Type B pancreatic cell (in vitro differentiated cells): ENCODE measurements around the gene NRIP1. TPM values are rescaled to one million over a fixed set of nuclear protein-coding genes. Genes with fewer than 3 reads are reported as not detected.

Experiments used
- DNase-seq: peaks from one replicate; pipeline ENCODE4 v3.0.0; 2021; ENCODE audit warnings: mixed read lengths; ENCODE audit not compliant: unreplicated experiment; ENCODE audit errors: extremely low spot score
- H3K27ac Mint-ChIP-seq: 2 replicates; pipeline ENCODE4 v1.8.0; 2021; ENCODE audit warnings: mild to moderate bottlenecking, mixed read lengths
- H3K27me3 Mint-ChIP-seq: 2 replicates; pipeline ENCODE4 v1.8.0; 2021; ENCODE audit warnings: mixed read lengths
- H3K36me3 Mint-ChIP-seq: 2 replicates; pipeline ENCODE4 v1.8.0; 2021; ENCODE audit warnings: mixed read lengths
- H3K4me1 Mint-ChIP-seq: one replicate; pipeline ENCODE4 v1.8.0; 2021; ENCODE audit warnings: mixed read lengths; ENCODE audit not compliant: unreplicated experiment
- H3K4me3 Mint-ChIP-seq: 2 replicates; pipeline ENCODE4 v1.8.0; 2021; ENCODE audit warnings: mild to moderate bottlenecking, mixed read lengths
- H3K9me3 Mint-ChIP-seq: 2 replicates; pipeline ENCODE4 v1.8.0; 2021; ENCODE audit warnings: mixed read lengths
- total RNA-seq: library from RNA; stranded (reverse); gene quantifications from 2 replicates; pipeline ENCODE4 v1.2.1, GENCODE V29; 2021; ENCODE audit warnings: low replicate concordance
- TF ChIP-seq, protein P1 (sequence below): fragments of 200-600 bp; sonication (generic); conservative IDR thresholded peaks from 2 replicates; pipeline ENCODE4 v1.5.0; 2021; ENCODE audit warnings: antibody characterized with exemption, mild to moderate bottlenecking

The NRIP1 gene
- total RNA-seq, 1 donor from 2014 or later: 88.6 TPM

DNA sequence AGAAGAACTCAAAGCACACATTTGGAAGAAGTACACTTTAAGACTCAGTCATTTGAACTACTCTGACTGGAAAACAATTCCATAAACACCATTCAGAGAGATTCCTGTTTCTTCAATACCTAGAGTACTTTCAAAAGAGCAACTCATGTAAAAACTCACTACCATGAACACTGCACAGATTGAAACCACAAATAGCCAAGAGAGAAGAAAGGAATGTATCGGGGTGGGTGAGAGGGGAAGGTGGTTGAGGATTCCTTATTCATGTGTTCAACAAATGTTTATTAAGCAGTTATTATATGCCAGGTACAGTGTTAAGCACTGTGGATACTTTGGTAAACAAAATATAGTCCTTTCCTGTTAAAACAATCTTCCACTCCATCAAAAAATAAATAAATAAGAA lies 64.7 kb downstream of the NRIP1 start:
- no peaks in the 10 kb centered on the region for H3K27me3 Mint-ChIP-seq
- no peak overlapping the region for H3K4me3 Mint-ChIP-seq
- H3K27ac Mint-ChIP-seq: no peak overlapping the region
- DNase-seq: no peak
- TF ChIP-seq, protein P1, sequence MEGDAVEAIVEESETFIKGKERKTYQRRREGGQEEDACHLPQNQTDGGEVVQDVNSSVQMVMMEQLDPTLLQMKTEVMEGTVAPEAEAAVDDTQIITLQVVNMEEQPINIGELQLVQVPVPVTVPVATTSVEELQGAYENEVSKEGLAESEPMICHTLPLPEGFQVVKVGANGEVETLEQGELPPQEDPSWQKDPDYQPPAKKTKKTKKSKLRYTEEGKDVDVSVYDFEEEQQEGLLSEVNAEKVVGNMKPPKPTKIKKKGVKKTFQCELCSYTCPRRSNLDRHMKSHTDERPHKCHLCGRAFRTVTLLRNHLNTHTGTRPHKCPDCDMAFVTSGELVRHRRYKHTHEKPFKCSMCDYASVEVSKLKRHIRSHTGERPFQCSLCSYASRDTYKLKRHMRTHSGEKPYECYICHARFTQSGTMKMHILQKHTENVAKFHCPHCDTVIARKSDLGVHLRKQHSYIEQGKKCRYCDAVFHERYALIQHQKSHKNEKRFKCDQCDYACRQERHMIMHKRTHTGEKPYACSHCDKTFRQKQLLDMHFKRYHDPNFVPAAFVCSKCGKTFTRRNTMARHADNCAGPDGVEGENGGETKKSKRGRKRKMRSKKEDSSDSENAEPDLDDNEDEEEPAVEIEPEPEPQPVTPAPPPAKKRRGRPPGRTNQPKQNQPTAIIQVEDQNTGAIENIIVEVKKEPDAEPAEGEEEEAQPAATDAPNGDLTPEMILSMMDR: no peak
- peaks cover 21% of the 10 kb centered on the region for H3K36me3 Mint-ChIP-seq
- H3K4me1 Mint-ChIP-seq: peaks cover 50% of the 10 kb centered on the region
- H3K9me3 Mint-ChIP-seq: no peaks in the 10 kb centered on the region

DNA sequence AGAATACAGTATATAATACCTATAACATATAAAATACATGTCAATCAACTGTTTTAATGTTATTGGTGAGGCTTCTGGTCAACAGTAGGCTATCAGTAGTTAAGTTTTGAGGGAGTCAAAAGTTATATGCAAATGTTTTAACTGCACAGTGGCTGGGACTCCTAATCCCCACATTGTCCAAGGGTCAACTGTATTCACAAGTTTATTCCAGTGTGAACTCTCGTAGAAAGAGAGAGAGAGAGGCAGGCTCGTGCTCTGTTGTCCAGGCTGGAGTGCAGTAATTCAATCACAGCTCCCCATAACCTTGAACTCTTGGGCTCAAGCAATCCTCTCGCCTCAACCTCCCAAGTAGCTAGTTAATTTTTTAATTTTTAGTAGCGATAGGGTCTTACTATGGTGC lies 66.0 kb downstream of the NRIP1 start:
- H3K4me1 Mint-ChIP-seq: peaks cover 37% of the 10 kb centered on the region
- H3K36me3 Mint-ChIP-seq: peaks cover 24% of the 10 kb centered on the region
- H3K4me3 Mint-ChIP-seq: no peak overlapping the region
- TF ChIP-seq, protein P1: no peak
- DNase-seq: no peak
- no peak overlapping the region for H3K27ac Mint-ChIP-seq
- H3K9me3 Mint-ChIP-seq: no peaks in the 10 kb centered on the region
- no peaks in the 10 kb centered on the region for H3K27me3 Mint-ChIP-seq

DNA sequence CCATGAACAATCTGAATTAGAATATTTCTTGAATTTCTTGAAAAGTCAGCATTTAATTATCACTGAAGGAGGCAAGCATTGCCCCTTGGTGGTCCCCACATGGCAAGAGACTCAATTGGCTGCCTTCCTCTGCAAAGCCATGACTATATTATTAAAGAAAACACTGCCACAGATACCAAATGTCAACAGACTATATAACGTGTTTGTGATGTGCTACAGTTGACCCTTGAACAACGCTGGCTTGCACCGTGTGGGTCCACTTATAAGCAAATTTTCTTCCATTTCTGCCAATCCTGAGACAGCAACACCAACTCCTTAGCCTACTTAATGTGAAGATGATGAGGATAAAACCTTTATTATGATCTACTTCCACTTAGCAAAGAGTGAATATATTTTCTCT lies 66.5 kb downstream of the NRIP1 start:
- Mint-ChIP-seq H3K4me1 (peaks cover 33% of the 10 kb centered on the region), H3K9me3 (no peaks in the 10 kb centered on the region), H3K4me3 (no peak overlapping the region), H3K36me3 (peaks cover 25% of the 10 kb centered on the region), H3K27ac (no peak overlapping the region), H3K27me3 (no peaks in the 10 kb centered on the region)
- DNase-seq: no peak
- TF ChIP-seq, protein P1: no peak

DNA sequence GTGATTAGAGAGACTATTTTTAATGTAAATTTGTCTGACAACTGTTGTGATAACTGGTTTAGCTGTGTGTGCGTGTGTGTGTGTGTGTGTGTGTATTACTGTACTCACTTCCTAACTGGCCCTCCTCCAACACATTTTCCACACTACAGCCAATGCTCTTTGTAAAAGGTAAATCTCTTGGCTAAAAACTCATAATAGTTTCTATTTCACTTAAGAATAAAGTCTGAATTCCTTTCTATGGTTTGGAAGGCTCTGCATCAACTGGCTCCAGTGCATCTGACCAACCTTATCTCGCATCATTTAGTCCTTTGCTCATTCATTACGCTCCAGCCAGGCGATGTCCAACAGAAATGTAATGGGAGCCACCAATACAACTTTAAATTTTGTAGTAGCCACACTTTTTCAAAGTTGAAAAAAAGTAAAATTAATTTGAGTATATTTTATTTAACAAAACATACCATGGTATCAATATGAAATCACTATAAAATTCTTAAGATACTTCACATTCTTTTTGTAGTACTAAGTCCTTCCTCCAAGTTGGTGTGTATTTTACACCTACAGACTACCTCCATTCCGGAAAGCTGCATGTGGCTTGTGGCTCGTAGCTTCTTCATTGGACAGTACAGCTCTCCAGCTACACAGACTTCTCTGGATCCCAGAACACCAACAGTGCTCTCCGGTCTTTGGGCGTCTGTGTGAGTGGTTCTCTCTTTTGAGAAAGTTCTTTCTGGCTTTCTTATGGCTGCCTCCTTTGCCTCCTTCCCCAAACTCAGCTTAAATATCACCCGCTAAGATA lies 68.9 kb downstream of the NRIP1 start:
- no peak overlapping the region for H3K27ac Mint-ChIP-seq
- TF ChIP-seq, protein P1: no peak

DNA sequence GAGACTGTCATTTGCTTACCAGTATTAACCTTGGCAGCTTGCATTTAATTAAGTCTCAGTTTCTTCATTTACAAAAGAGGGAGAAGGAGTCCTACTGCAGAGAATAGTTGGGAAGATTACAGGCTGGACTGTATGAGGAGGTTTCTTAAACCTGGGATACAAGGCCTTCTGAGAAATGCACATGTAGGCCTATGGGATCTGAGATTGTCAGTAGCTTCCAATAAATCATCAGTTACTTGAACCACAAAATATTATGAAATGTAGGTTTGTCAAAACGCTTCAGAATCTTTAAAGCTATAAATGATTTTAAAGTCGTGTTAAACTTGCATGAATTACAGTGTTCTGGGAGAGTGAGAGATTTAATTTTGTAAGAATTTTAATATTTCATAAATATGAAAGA lies 69.6 kb downstream of the NRIP1 start:
- Mint-ChIP-seq H3K4me3 (no peak overlapping the region), H3K36me3 (peaks cover 52% of the 10 kb centered on the region), H3K9me3 (no peaks in the 10 kb centered on the region), H3K27ac (no peak overlapping the region), H3K27me3 (no peaks in the 10 kb centered on the region), H3K4me1 (peaks cover 14% of the 10 kb centered on the region)
- no peak for DNase-seq
- TF ChIP-seq, protein P1: no peak

More for the DNA sequence above, 68.9 kb downstream of the NRIP1 start:
- DNase-seq: no peak
- Mint-ChIP-seq H3K9me3 (no peaks in the 10 kb centered on the region), H3K4me3 (no peak overlapping the region), H3K4me1 (peaks cover 16% of the 10 kb centered on the region), H3K36me3 (peaks cover 48% of the 10 kb centered on the region), H3K27me3 (no peaks in the 10 kb centered on the region)
